Measurements from ENCODE around the gene LRP5. TPM values are rescaled to one million over a fixed set of nuclear protein-coding genes. Genes with fewer than 3 reads are reported as not detected.

The LRP5 gene
- total and polyA plus RNA-seq, 9 of the 15 experiments (the other 6 are each of a cell fraction or from before 2014, with no cell fraction given): 0.48 to 44.2 (median 13.5) TPM

GRCh38 chr11:68269414-68270081, 42.8 kb upstream of the LRP5 start (continued):
- TF ChIP-seq MGA (IDR thresholded peaks at IDR 0.05): peak; percentile 75
- TF ChIP-seq MNT (conservative IDR thresholded peaks at IDR 0.05): 0 out of 4 replicates have a peak, but pooled peaks of 1 of the 2 experiments have one; percentile 39
- TF ChIP-seq MAZ (CRISPR knock-in tag; conservative IDR thresholded peaks at IDR 0.05 in 1 of 2, IDR thresholded peaks at IDR 0.05 in 1 of 2): peak in 1 of 2 experiments; percentile 66; a peak in 2 of 4 replicates
- TF ChIP-seq MTA2 (IDR thresholded peaks at IDR 0.05; ENCODE audit: low read depth): no peak
- TF ChIP-seq PYGO2 (tag; IDR thresholded peaks at IDR 0.05): no peak
- TF ChIP-seq FOXA3 (CRISPR knock-in tag; conservative IDR thresholded peaks at IDR 0.05 in 1 of 2, IDR thresholded peaks at IDR 0.05 in 1 of 2): 0 out of 4 replicates have a peak, but pooled peaks of 1 of the 2 experiments have one; percentile 33
- TF ChIP-seq POLR2H (tag; IDR thresholded peaks at IDR 0.05; ENCODE audit: low read depth): no peak
- no peak for TF ChIP-seq HNRNPK (IDR thresholded peaks at IDR 0.05; ENCODE audit: low read depth, low read length, poor library complexity, severe bottlenecking)
- TF ChIP-seq ILK (tag; IDR thresholded peaks at IDR 0.05; ENCODE audit: borderline replicate concordance, low read depth): no peak
- peak; percentile 96 for TF ChIP-seq TARDBP (IDR thresholded peaks at IDR 0.05)
- 0 out of 2 replicates have a peak, but pooled peaks have one; percentile 39 for TF ChIP-seq JUN (IDR thresholded peaks at IDR 0.05; ENCODE audit: borderline replicate concordance, low read depth, low read length)
- no peak for TF ChIP-seq JUN (CRISPR knock-in tag; IDR thresholded peaks at IDR 0.05; ENCODE audit: borderline replicate concordance)

All from K562 (cell line).